Neural cell (in vitro differentiated cells): ENCODE results near the gene TCIRG1. TPM values are rescaled to one million over a fixed set of nuclear protein-coding genes. Genes with fewer than 3 reads are reported as not detected.

Experiments used
- H2AFZ ChIP-seq: fragments of 200-600, 300-800 bp; sonication (generic), shearing (Covaris generic); 2 replicates; pipeline ENCODE4 v1.6.0; 2014; ENCODE audit warnings: low read depth, mild to moderate bottlenecking, antibody characterized with exemption, low read length, moderate library complexity
- H3F3A ChIP-seq: fragments of 200-600 bp; shearing (Covaris generic); 2 replicates; pipeline ENCODE4 v1.6.1; 2016; ENCODE audit warnings: mild to moderate bottlenecking, moderate library complexity, mixed read lengths, antibody characterized with exemption, low read length; ENCODE audit not compliant: insufficient read depth, poor library complexity, severe bottlenecking
- H3K27ac ChIP-seq: fragments of 200-600, 300-800 bp; sonication (generic), shearing (Covaris generic); 2 replicates; pipeline ENCODE4 v1.5.1; 2014; ENCODE audit warnings: mild to moderate bottlenecking, low read length, moderate library complexity
- H3K27me3 ChIP-seq: fragments of 300-800, 200-600 bp; sonication (generic), shearing (Covaris generic); 2 replicates; pipeline ENCODE4 v1.6.0; 2014; ENCODE audit warnings: mild to moderate bottlenecking, low read depth, low read length, moderate library complexity; ENCODE audit not compliant: insufficient read depth
- H3K36me3 ChIP-seq: fragments of 300-800, 200-600 bp; sonication (generic), shearing (Covaris generic); 2 replicates; pipeline ENCODE4 v1.5.1; 2014; ENCODE audit warnings: mild to moderate bottlenecking, antibody characterized with exemption, low read length, moderate library complexity; ENCODE audit not compliant: insufficient read depth
- H3K4me2 ChIP-seq: fragments of 300-800, 200-600 bp; sonication (generic), shearing (Covaris generic); 2 replicates; pipeline ENCODE4 v1.6.0; 2014; ENCODE audit warnings: mild to moderate bottlenecking, low read length
- H3K4me3 ChIP-seq: fragments of 300-800, 200-600 bp; sonication (generic), shearing (Covaris generic); 2 replicates; pipeline ENCODE4 v1.5.1; 2014; ENCODE audit warnings: mild to moderate bottlenecking, low read length, moderate library complexity
- H3K79me2 ChIP-seq: fragments of 200-600 bp; shearing (Covaris generic); replicated peaks from 2 replicates; pipeline ENCODE4 v1.6.0; 2014; ENCODE audit warnings: mild to moderate bottlenecking, low read length, moderate library complexity; ENCODE audit not compliant: insufficient read depth
- H3K9ac ChIP-seq: fragments of 300-800, 200-600 bp; sonication (generic), shearing (Covaris generic); 2 replicates; pipeline ENCODE4 v1.6.1; 2016; ENCODE audit warnings: mild to moderate bottlenecking, low read length, mixed read lengths
- H3K9me2 ChIP-seq: fragments of 200-600 bp; shearing (Covaris generic); 2 replicates; pipeline ENCODE4 v1.6.1; 2016; ENCODE audit warnings: mild to moderate bottlenecking, low read length, mixed read lengths; ENCODE audit not compliant: insufficient read depth
- H3K9me3 ChIP-seq: fragments of 200-600, 300-800 bp; sonication (generic), shearing (Covaris generic); 2 replicates; pipeline ENCODE4 v1.6.1; 2016; ENCODE audit warnings: mild to moderate bottlenecking, mixed run types, low read length, moderate library complexity, mixed read lengths
- H4K20me1 ChIP-seq: fragments of 200-600 bp; shearing (Covaris generic); 2 replicates; pipeline ENCODE4 v1.6.1; 2016; ENCODE audit warnings: mild to moderate bottlenecking, mixed run types; ENCODE audit not compliant: insufficient read depth
- CTCF ChIP-seq: fragments of 450-650 bp; IDR thresholded peaks from 2 replicates; pipeline ENCODE4 v1.5.1; 2014; ENCODE audit warnings: antibody characterized with exemption, mild to moderate bottlenecking, moderate library complexity; ENCODE audit not compliant: poor library complexity, severe bottlenecking
- EP300 ChIP-seq: fragments of 450-650 bp; conservative IDR thresholded peaks from 2 replicates; pipeline ENCODE4 v1.6.1; 2014; ENCODE audit warnings: antibody characterized with exemption, mild to moderate bottlenecking, moderate library complexity; ENCODE audit not compliant: poor library complexity, severe bottlenecking
- EZH2 ChIP-seq: fragments of 200-600, 300-800 bp; shearing (Covaris generic), sonication (generic); IDR thresholded peaks from 2 replicates; pipeline ENCODE4 v1.6.1; 2014; ENCODE audit warnings: antibody characterized with exemption, low read length, borderline replicate concordance, mild to moderate bottlenecking; ENCODE audit not compliant: insufficient read depth, poor library complexity, severe bottlenecking
- MXI1 ChIP-seq: fragments of 450-650 bp; conservative IDR thresholded peaks from 2 replicates; pipeline ENCODE4 v1.6.1; 2014; ENCODE audit warnings: antibody characterized with exemption, mild to moderate bottlenecking; ENCODE audit not compliant: poor library complexity, severe bottlenecking
- POLR2AphosphoS5 ChIP-seq: IDR thresholded peaks from 2 replicates; pipeline ENCODE4 v1.6.1; 2012
- RAD21 ChIP-seq: fragments of 450-650 bp; conservative IDR thresholded peaks from 2 replicates; pipeline ENCODE4 v1.6.1; 2014; ENCODE audit warnings: antibody characterized with exemption, mild to moderate bottlenecking, moderate library complexity
- REST ChIP-seq: IDR thresholded peaks from 2 replicates; pipeline ENCODE4 v1.6.1; 2012; ENCODE audit warnings: borderline replicate concordance
- SMC3 ChIP-seq: fragments of 450-650 bp; conservative IDR thresholded peaks from 2 replicates; pipeline ENCODE4 v1.6.1; 2014; ENCODE audit warnings: antibody characterized with exemption, mild to moderate bottlenecking, moderate library complexity; ENCODE audit not compliant: poor library complexity
- TAF1 ChIP-seq: IDR thresholded peaks from 2 replicates; pipeline ENCODE4 v1.6.1; 2012; ENCODE audit warnings: low read depth
- polyA plus RNA-seq: library from polyadenylated mRNA; depleted of rRNA; stranded (reverse); fragments of >200 nt; gene quantifications from 2 replicates; pipeline ENCODE4 v1.2.3, GENCODE V29; 2014

TCIRG1 gene
- polyA plus RNA-seq, 1 donor from 2014 or later: 1.8 TPM

GRCh38 chr11:68033708-68034045 lies 5.1 kb upstream of the TCIRG1 start:
- no peaks in the 10 kb centered on the region for H3K9me3 ChIP-seq
- H3K9ac ChIP-seq: no peak overlapping the region
- no peaks in the 10 kb centered on the region for H3K36me3 ChIP-seq
- TF ChIP-seq MXI1: no peak
- TF ChIP-seq SMC3: no peak
- no peak for TF ChIP-seq POLR2AphosphoS5
- no peak for TF ChIP-seq REST
- no peak for TF ChIP-seq CTCF
- no peak for TF ChIP-seq EZH2
- no peak for TF ChIP-seq TAF1
- H3K9me2 ChIP-seq: no peaks in the 10 kb centered on the region
- no peak overlapping the region for H3K27ac ChIP-seq
- no peak overlapping the region for H2AFZ ChIP-seq
- H3F3A ChIP-seq: no peaks in the 10 kb centered on the region
- H3K27me3 ChIP-seq: no peaks in the 10 kb centered on the region
- no peaks in the 10 kb centered on the region for H4K20me1 ChIP-seq
- H3K4me2 ChIP-seq: no peak overlapping the region
- peaks cover 12% of the 10 kb centered on the region for H3K79me2 ChIP-seq
- H3K4me3 ChIP-seq: no peak overlapping the region

GRCh38 chr11:68035266-68035876 lies 3.5 kb upstream of the TCIRG1 start:
- H3K27ac ChIP-seq: no peak overlapping the region
- H3K4me3 ChIP-seq: no peak overlapping the region
- no peaks in the 10 kb centered on the region for H4K20me1 ChIP-seq
- no peaks in the 10 kb centered on the region for H3K27me3 ChIP-seq
- H3K9me3 ChIP-seq: no peaks in the 10 kb centered on the region
- no peak overlapping the region for H3K9ac ChIP-seq
- no peak overlapping the region for H2AFZ ChIP-seq
- TF ChIP-seq MXI1: no peak
- no peak for TF ChIP-seq EZH2
- TF ChIP-seq POLR2AphosphoS5: no peak
- no peak for TF ChIP-seq REST
- no peak for TF ChIP-seq RAD21
- TF ChIP-seq EP300: no peak
- TF ChIP-seq SMC3: no peak
- no peak for TF ChIP-seq TAF1
- TF ChIP-seq CTCF: no peak
- H3K9me2 ChIP-seq: no peaks in the 10 kb centered on the region
- no peak overlapping the region for H3K4me2 ChIP-seq
- peaks cover 12% of the 10 kb centered on the region for H3K79me2 ChIP-seq
- H3F3A ChIP-seq: no peaks in the 10 kb centered on the region
- no peaks in the 10 kb centered on the region for H3K36me3 ChIP-seq
